RWPE1 (cell line): ENCODE data around the gene C1QTNF6.

Source experiments
- CTCF ChIA-PET: fragments of 350-600 bp; sonication (Branson Sonifier 250); formaldehyde crosslinking; extraction: SDS; loops from one replicate; lab custom pipeline; 2021; lab: Yijun Ruan, JAX
- POLR2A ChIA-PET: fragments of 400-600 bp; formaldehyde crosslinking; extraction: SDS; loops from one replicate; lab custom pipeline; 2020; ENCODE audit warnings: antibody characterized with exemption; ENCODE audit not compliant: low non-redundant PET; lab: Yijun Ruan, JAX
- DNase-seq: peaks from one replicate; pipeline ENCODE4 v3.0.0; 2012; ENCODE audit warnings: low spot score
- H3K27ac ChIP-seq: fragments of 450-650 bp; 2 replicates; pipeline ENCODE4 v1.5.1; 2017
- TF ChIP-seq, protein P1 (sequence below): fragments of 450-650 bp; conservative IDR thresholded peaks from 2 replicates; pipeline ENCODE4 v1.5.1; 2017; ENCODE audit warnings: low read depth, mild to moderate bottlenecking

C1QTNF6 gene

DNA sequence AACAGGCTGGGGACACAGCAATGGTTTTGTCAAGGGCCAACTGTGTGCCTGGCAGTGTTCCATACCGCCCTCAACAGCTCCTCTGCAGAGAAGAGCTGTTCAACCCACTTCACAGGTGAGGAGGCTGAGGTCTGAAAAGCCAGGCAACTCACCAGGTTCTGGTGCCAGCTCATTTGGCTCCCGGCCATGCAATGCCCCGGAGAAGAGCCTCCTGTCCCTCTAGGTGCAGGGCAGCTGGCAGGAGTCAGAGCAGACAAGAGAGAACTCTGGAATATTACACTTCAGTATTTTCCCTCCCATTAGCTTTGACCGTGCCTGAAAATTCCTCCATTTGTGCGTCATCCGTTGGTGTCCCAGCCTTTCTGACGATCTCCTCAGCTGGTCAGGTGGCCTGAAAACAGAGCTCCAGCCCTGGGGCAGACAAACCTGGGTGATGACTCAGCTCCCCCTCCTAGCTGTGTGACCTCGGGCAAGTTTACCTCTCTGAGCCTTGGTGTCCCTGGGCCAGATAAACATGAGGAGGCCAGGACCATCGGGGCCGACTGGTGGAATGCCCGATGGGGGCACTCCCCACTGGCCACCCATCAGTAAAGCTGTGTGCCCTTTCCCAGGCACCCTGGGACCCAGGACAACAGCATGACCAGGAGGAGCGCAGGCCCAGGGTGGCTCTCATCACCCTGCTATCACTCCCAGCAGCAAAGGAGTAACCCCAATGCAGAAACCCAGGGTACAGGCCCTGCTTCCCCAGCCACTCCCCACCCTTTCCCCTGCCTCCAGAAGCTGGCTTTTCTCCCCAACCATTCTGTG is 9.6 kb upstream of the C1QTNF6 start:
- ChIA-PET CTCF (interaction anchor here (0.6 to 0.7 kb wide), 3 partner anchors 109 to 859 kb away, joined by 3 read pairs; no protein-coding TSS in a partner anchor), POLR2A (no interaction called here)
- peak; percentile 92 for DNase-seq

DNA sequence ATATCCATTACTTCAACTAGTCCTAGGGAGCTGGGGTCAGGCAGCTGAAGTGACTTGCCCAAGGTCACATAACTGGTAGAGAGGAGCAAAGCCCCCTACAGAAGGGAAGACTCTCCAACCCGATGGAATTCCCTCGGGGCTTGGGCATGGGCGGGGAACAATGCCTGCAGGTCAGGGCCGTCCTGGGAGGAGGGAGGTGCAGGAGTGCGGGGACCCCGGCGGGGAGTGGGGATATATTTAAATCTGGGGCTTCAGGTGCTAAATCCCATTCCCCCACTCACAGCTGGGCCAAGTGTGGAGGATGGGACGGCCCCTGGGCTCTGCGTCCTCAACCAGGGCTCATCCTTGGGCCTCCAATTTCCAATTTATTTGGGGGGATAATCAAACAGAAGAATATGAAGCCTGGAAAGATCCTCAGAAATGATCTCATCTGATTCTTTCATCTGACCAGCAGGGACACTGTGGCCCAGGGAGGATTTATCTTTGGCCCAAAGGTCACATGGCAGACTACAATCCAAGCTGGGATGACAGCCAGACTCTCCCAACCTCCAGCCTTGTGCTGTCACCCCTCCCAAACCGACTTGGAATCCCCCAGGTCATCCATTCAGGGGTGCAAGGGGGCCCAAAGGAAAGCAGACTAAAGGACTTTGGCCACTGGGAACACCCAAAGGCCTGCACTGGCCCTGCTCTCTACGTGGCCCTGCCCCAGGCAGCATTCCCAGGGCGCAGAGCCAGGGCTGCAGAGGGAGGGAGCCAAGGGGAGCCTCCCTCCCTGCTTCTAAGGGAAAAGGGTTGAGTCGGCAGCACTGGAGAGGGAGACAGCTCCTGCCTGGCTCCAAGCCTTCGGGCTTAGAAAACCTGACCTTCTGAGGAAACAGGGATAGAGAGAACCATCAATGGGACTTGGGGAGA is 8.7 kb upstream of the C1QTNF6 start:
- TF ChIP-seq, protein P1, sequence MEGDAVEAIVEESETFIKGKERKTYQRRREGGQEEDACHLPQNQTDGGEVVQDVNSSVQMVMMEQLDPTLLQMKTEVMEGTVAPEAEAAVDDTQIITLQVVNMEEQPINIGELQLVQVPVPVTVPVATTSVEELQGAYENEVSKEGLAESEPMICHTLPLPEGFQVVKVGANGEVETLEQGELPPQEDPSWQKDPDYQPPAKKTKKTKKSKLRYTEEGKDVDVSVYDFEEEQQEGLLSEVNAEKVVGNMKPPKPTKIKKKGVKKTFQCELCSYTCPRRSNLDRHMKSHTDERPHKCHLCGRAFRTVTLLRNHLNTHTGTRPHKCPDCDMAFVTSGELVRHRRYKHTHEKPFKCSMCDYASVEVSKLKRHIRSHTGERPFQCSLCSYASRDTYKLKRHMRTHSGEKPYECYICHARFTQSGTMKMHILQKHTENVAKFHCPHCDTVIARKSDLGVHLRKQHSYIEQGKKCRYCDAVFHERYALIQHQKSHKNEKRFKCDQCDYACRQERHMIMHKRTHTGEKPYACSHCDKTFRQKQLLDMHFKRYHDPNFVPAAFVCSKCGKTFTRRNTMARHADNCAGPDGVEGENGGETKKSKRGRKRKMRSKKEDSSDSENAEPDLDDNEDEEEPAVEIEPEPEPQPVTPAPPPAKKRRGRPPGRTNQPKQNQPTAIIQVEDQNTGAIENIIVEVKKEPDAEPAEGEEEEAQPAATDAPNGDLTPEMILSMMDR: no peak
- POLR2A ChIA-PET: no interaction called here
- peak; percentile 77 for DNase-seq
- peak overlapping the region; percentile 98 for H3K27ac ChIP-seq
- CTCF ChIA-PET: interaction anchor here (0.6 kb wide), 1 partner anchor 235 kb away, joined by 3 read pairs; no protein-coding TSS in a partner anchor

More for the DNA sequence above, 9.6 kb upstream of the C1QTNF6 start:
- H3K27ac ChIP-seq: peak overlapping the region; percentile 98
- TF ChIP-seq, protein P1: no peak

DNA sequence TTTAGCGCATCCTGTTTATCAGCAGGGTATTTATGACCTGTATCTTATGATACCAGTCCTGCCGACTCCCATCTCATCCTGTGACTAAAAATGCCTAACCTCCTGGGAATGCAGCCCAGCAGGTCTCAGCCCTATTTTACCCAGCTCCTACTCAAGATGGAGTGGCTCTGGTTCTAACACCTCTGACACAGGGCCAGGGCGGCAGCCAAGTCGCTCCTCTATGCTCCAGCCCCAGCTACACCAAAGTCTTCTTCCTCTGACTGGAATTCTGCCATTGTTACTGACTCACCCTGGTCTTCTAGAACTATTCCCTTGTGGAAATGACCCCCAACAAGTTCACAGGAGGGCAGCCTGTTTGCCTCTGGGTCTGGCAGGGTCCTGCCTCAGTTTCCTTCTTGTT is 7.9 kb upstream of the C1QTNF6 start:
- CTCF ChIA-PET: interaction anchor here (0.6 kb wide), 1 partner anchor 12 kb away, joined by 3 read pairs; no protein-coding TSS in a partner anchor
- DNase-seq: no peak
- POLR2A ChIA-PET: no interaction called here
- TF ChIP-seq, protein P1: no peak
- H3K27ac ChIP-seq: peak overlapping the region; percentile 98

DNA sequence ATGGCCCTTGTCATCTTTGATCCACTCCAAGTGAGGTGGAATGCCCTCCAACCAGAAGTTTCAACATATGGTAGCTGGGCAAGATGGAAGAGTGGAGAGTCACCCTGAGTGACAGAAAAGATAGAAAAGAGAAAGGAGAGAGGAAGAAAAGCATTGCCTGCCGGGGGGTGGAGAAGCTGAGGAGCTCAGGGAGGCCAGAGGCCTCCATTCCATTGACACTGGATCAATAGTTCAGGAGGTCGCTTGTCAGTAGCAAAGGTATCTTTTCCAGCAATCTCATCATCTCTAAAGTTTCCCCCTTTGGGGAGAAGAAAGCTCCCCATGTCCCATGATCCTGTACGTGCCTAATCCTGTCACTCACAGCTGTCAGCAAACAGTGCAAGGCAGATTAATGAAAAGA is 6.7 kb upstream of the C1QTNF6 start:
- TF ChIP-seq, protein P1: no peak
- CTCF ChIA-PET: no interaction called here
- DNase-seq: no peak
- H3K27ac ChIP-seq: no peak overlapping the region
- POLR2A ChIA-PET: no interaction called here

DNA sequence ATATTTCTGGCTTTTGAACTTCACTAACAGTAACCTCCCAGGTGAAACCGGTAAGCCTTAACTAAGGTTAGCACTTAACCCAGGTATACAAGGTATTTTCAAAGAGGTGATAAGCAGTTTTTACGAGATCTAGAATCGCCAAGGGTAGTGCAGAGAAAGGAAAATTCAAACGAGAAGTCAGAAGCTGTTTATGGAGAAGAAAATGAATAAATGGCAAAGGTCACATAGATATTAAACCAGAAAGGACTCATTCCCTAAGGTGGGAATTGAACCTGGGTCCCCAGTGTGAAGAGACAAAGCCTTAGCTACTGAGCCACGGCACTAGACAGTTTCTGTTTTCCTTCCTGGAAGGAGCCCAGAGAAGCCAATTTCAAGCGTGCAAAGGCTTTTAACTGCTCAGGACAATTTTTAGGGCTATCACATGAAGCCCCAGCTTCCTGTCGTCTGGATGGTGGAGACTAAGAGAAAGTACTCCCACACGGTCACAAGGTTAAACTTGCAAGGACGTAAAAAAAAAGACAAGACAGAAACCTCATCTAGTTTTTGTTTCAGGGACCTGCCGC is 5.7 kb upstream of the C1QTNF6 start:
- no peak overlapping the region for H3K27ac ChIP-seq
- POLR2A ChIA-PET: no interaction called here
- DNase-seq: no peak
- CTCF ChIA-PET: no interaction called here
- TF ChIP-seq, protein P1: no peak

DNA sequence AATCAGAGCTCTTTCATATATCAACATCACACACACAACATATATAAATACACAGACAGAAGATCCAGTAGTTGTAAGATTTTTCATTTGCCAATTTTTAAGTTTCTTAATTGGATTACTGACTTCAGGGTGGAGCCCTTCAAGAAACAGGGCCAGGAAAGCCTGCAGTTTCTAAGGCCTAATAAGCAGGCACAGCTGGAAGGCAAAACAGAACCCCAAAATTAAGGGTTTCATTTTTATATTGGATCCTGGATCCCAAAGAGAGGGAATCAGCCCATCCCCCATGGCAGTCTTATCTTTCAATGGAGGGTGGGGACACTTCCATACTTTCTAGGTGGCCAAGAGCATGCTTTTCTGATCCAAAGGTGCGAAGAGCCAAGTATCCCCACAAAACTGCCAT is 4.7 kb upstream of the C1QTNF6 start:
- TF ChIP-seq, protein P1: no peak
- DNase-seq: no peak
- POLR2A ChIA-PET: no interaction called here
- H3K27ac ChIP-seq: no peak overlapping the region
- CTCF ChIA-PET: no interaction called here
